Mesenteric fat pad (tissue), 1 donor: Measurements from ENCODE around the gene ZNF346. TPM values are rescaled to one million over a fixed set of nuclear protein-coding genes. Genes with fewer than 3 reads are reported as not detected.

Experiments used
- DNase-seq: peaks from one replicate; pipeline ENCODE4 v3.0.0-alpha.2; 2020; ENCODE audit warnings: low spot score
- total RNA-seq: library from RNA; stranded (reverse); fragmentation: NEBNext Ultra II Directional; extraction: Animal tissue kit (Norgen Biotek cat#: 25700); gene quantifications from one replicate; pipeline ENCODE4 v1.2.1, GENCODE V29; 2021
- donor health status: DM: yes; HTN: yes; CAD: no.

Gene ZNF346
- total RNA-seq, 1 donor from 2014 or later = 13.0 TPM

GRCh38 chr5:177093803-177094202 is 71.3 kb downstream of the ZNF346 start:
- DNase-seq = no peak

- DNase-seq = no peak
Measured at GRCh38 chr5:177094224-177095087, 72.0 kb downstream of the ZNF346 start.

- no peak for DNase-seq
Measured at GRCh38 chr5:177095088-177095669, 72.7 kb downstream of the ZNF346 start.

- DNase-seq = no peak
Measured at GRCh38 chr5:177096162-177097015, 73.9 kb downstream of the ZNF346 start.

GRCh38 chr5:177097016-177097985 is 74.8 kb downstream of the ZNF346 start:
- no peak for DNase-seq

GRCh38 chr5:177098120-177098469 is 75.6 kb downstream of the ZNF346 start:
- DNase-seq = no peak

- no peak for DNase-seq
Measured at GRCh38 chr5:177098470-177099141, 76.1 kb downstream of the ZNF346 start.

- DNase-seq = no peak
Measured at GRCh38 chr5:177099422-177100093, 77.1 kb downstream of the ZNF346 start.

GRCh38 chr5:177100714-177101121 is 78.2 kb downstream of the ZNF346 start:
- DNase-seq = no peak

- DNase-seq = no peak
Measured at GRCh38 chr5:177103523-177104253, 81.2 kb downstream of the ZNF346 start.

- no peak for DNase-seq
Measured at GRCh38 chr5:177105691-177106476, 83.4 kb downstream of the ZNF346 start.

GRCh38 chr5:177107159-177107558 is 84.7 kb downstream of the ZNF346 start:
- no peak for DNase-seq

GRCh38 chr5:177109810-177110209 is 87.3 kb downstream of the ZNF346 start:
- no peak for DNase-seq

- no peak for DNase-seq
Measured at GRCh38 chr5:177111720-177112394, 89.4 kb downstream of the ZNF346 start.

GRCh38 chr5:177112589-177113220 is 90.2 kb downstream of the ZNF346 start:
- no peak for DNase-seq

- no peak for DNase-seq
Measured at GRCh38 chr5:177113566-177114424, 91.3 kb downstream of the ZNF346 start.
